ENCODE results near the gene RCC1. TPM values are rescaled to one million over a fixed set of nuclear protein-coding genes. Genes with fewer than 3 reads are reported as not detected.

RCC1 gene
- total and polyA plus RNA-seq, 12 donors = 12.6 to 24.4 (median 17.2) TPM

- DNase-seq = no peak
- peaks cover 6 to 24% of the 10 kb centered on the region in 2 donors for H3K4me1 ChIP-seq (replicated peaks in 1 of 2)
- 94 to 100% (median 100%) methylated on average over 1 of the region's 1 CpG for WGBS, 4 donors
Measured at GRCh38 chr1:28516518-28516956, 10.7 kb downstream of the RCC1 start.

GRCh38 chr1:28517649-28517999, 11.8 kb downstream of the RCC1 start:
- no peaks in the 10 kb centered on the region for H3K9me3 ChIP-seq (replicated peaks in 1 of 3)
- intact Hi-C loops (cut with DNase I) = loop anchor here (5.0 to 10.0 kb wide), 2 partner anchors 77 to 360 kb away; partner anchors contain the start of gene RAB42 (in 1 of the 2)
- peaks cover 6 to 14% of the 10 kb centered on the region in 2 donors for H3K4me1 ChIP-seq (replicated peaks in 1 of 2)
- no peaks in the 10 kb centered on the region for H3K27me3 ChIP-seq
- 9 to 18% (median 11%) methylated on average over 7 of the region's 7 CpGs for WGBS, 4 donors
- peak overlapping the region in 3 of 5 donors; percentile 57 to 92 (median 73) for H3K27ac ChIP-seq
- H3K36me3 ChIP-seq (replicated peaks in 1 of 2) = peaks cover 0 to 25% of the 10 kb centered on the region in 2 donors
- no peak for DNase-seq
- TF ChIP-seq POLR2A (IDR thresholded peaks at IDR 0.05) (no peak), CTCF (IDR thresholded peaks at IDR 0.05) (no peak)
- peak overlapping the region in 1 of 4 donors; percentile 82 for H3K4me3 ChIP-seq

More at GRCh38 chr1:28516518-28516956, 10.7 kb downstream of the RCC1 start:
- intact Hi-C loops (cut with DNase I) = loop anchor here (5.0 to 10.0 kb wide), 2 partner anchors 78 to 361 kb away; partner anchors contain the start of gene RAB42 (in 1 of the 2)
- H3K27ac ChIP-seq = no peak overlapping the region
- no peaks in the 10 kb centered on the region for H3K9me3 ChIP-seq (replicated peaks in 1 of 3)
- H3K27me3 ChIP-seq = no peaks in the 10 kb centered on the region
- no peak for TF ChIP-seq CTCF (IDR thresholded peaks at IDR 0.05)
- TF ChIP-seq POLR2A (IDR thresholded peaks at IDR 0.05) = no peak
- no peak overlapping the region for H3K4me3 ChIP-seq
- peaks cover 0 to 36% of the 10 kb centered on the region in 2 donors for H3K36me3 ChIP-seq (replicated peaks in 1 of 2)

GRCh38 chr1:28518000-28518744, 12.3 kb downstream of the RCC1 start:
- Histone ChIP-seq H3K27ac (peak overlapping the region in 4 of 5 donors; percentile 57 to 92 (median 70)), H3K9me3 (replicated peaks in 1 of 3) (no peaks in the 10 kb centered on the region), H3K4me3 (peak overlapping the region in 2 of 4 donors; percentile 33 to 82), H3K36me3 (replicated peaks in 1 of 2) (peaks cover 0 to 20% of the 10 kb centered on the region in 2 donors), H3K4me1 (replicated peaks in 1 of 2) (peaks cover 6 to 14% of the 10 kb centered on the region in 2 donors), H3K27me3 (no peaks in the 10 kb centered on the region)
- intact Hi-C loops (cut with DNase I) = loop anchor here (5.0 to 10.0 kb wide), 2 partner anchors 77 to 359 kb away; partner anchors contain the start of gene RAB42 (in 1 of the 2)
- peak; percentile 90 to 94 (median 91) for DNase-seq
- TF ChIP-seq CTCF (IDR thresholded peaks at IDR 0.05) (peak; percentile 95 to 99 (median 96)), POLR2A (IDR thresholded peaks at IDR 0.05) (peak; percentile 43 to 65)
- WGBS, 4 donors = 0 to 1% (median 0%) methylated on average over 4 to 92 of the region's 92 CpGs

- no peaks in the 10 kb centered on the region for H3K9me3 ChIP-seq (replicated peaks in 1 of 3)
- H3K4me3 ChIP-seq = peak overlapping the region in 2 of 4 donors; percentile 32 to 82
- H3K27me3 ChIP-seq = no peaks in the 10 kb centered on the region
- intact Hi-C loops (cut with DNase I) = loop anchor here (5.0 to 10.0 kb wide), 2 partner anchors 76 to 358 kb away; partner anchors contain the start of gene RAB42 (in 1 of the 2)
- peaks cover 0 to 13% of the 10 kb centered on the region in 2 donors for H3K36me3 ChIP-seq (replicated peaks in 1 of 2)
- TF ChIP-seq CTCF (IDR thresholded peaks at IDR 0.05) (no peak), POLR2A (IDR thresholded peaks at IDR 0.05) (no peak)
- WGBS, 4 donors = 7 to 15% (median 11%) methylated on average over 14 to 21 of the region's 21 CpGs
- peaks cover 6 to 14% of the 10 kb centered on the region in 2 donors for H3K4me1 ChIP-seq (replicated peaks in 1 of 2)
- H3K27ac ChIP-seq = peak overlapping the region in 3 of 5 donors; percentile 57 to 92 (median 73)
- DNase-seq = peak; percentile 24 to 56 (median 39)
Measured at GRCh38 chr1:28518745-28519341, 13.0 kb downstream of the RCC1 start.

All from adrenal gland (tissue), 12 donors.